Mammary epithelial cell (primary cell): ENCODE data around the gene UBASH3A.

Experiments
- EZH2 ChIP-seq: IDR thresholded peaks from 2 replicates; pipeline ENCODE4 v1.6.1; 2012; ENCODE audit warnings: low read length, inconsistent platforms, borderline replicate concordance
- TF ChIP-seq, protein P1 (sequence below), 2 donors: IDR thresholded peaks in 1 of 2; conservative IDR thresholded peaks in 1 of 2; 2 replicates each; pipeline ENCODE4 v1.5.1; 2011 to 2012; ENCODE audit warnings: inconsistent platforms in 2 of 2, low read length in 2 of 2, mild to moderate bottlenecking in 2 of 2, control low read depth in 1 of 2, low read depth in 1 of 2; ENCODE audit not compliant: insufficient read depth in 1 of 2; ENCODE audit errors: extremely low read depth in 1 of 2

GRCh38 chr21:42384989-42385388, 18.7 kb upstream of the UBASH3A start:
- TF ChIP-seq EZH2, result no peak
- TF ChIP-seq, protein P1, sequence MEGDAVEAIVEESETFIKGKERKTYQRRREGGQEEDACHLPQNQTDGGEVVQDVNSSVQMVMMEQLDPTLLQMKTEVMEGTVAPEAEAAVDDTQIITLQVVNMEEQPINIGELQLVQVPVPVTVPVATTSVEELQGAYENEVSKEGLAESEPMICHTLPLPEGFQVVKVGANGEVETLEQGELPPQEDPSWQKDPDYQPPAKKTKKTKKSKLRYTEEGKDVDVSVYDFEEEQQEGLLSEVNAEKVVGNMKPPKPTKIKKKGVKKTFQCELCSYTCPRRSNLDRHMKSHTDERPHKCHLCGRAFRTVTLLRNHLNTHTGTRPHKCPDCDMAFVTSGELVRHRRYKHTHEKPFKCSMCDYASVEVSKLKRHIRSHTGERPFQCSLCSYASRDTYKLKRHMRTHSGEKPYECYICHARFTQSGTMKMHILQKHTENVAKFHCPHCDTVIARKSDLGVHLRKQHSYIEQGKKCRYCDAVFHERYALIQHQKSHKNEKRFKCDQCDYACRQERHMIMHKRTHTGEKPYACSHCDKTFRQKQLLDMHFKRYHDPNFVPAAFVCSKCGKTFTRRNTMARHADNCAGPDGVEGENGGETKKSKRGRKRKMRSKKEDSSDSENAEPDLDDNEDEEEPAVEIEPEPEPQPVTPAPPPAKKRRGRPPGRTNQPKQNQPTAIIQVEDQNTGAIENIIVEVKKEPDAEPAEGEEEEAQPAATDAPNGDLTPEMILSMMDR (conservative IDR thresholded peaks at IDR 0.05 in 1 of 2, IDR thresholded peaks at IDR 0.05 in 1 of 2; ENCODE audit: extremely low read depth in 1 of 2, insufficient read depth in 1 of 2, low read depth in 1 of 2, low read length in 2 of 2), result no peak
